Muscle layer of colon (tissue), 2 donors: ENCODE measurements around the gene ADD2.

Experiments used
- H3K27ac ChIP-seq: one replicate; pipeline ENCODE4 v1.7.0; 2013; ENCODE audit warnings: low read depth, mild to moderate bottlenecking, low read length, moderate library complexity
- H3K27me3 ChIP-seq, 2 donors: one replicate each; pipeline ENCODE4 v1.7.0; 2013; ENCODE audit warnings: low read length in 2 of 2, mild to moderate bottlenecking in 2 of 2; ENCODE audit not compliant: insufficient read depth in 2 of 2, control insufficient read depth in 1 of 2
- H3K36me3 ChIP-seq: one replicate; pipeline ENCODE4 v1.7.0; 2013; ENCODE audit warnings: mild to moderate bottlenecking, low read length; ENCODE audit not compliant: insufficient read depth
- H3K4me1 ChIP-seq: one replicate; pipeline ENCODE4 v1.7.0; 2013; ENCODE audit warnings: mild to moderate bottlenecking, low read length; ENCODE audit not compliant: insufficient read depth
- H3K4me3 ChIP-seq, 2 donors: one replicate each; pipeline ENCODE4 v1.7.0; 2013; ENCODE audit warnings: low read length in 2 of 2, low read depth in 1 of 2, mild to moderate bottlenecking in 1 of 2, moderate library complexity in 1 of 2
- H3K9ac ChIP-seq: one replicate; pipeline ENCODE4 v1.7.0; 2013; ENCODE audit warnings: low read length
- H3K9me3 ChIP-seq: one replicate; pipeline ENCODE4 v1.7.0; 2013; ENCODE audit warnings: mild to moderate bottlenecking, low read length
- donor health status: abdominal sarcoma.
- donor health status: Adenocarcinoma of cecum.

Gene ADD2

DNA sequence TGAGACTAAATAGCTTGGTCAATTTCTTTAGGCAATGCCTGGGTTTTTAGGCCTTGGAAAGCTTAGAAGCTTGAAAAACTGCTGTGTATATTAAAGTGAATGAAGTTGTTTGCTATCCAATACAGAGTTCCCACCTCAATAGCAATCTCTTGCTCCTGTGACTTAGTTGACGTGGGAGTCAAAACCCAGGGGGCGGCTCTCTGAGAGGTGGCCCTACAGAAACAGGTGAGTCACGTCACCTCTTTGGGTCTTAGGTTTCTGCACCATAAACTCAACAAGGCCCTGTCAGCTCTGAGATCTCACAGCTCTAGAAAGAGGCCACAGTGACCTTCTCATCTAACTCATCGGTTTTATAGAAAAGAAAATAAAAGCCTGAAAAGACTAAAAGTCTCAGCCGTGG lies 79.6 kb downstream of the ADD2 start:
- Histone ChIP-seq H3K4me3 (no peak overlapping the region), H3K27ac (no peak overlapping the region), H3K4me1 (no peaks in the 10 kb centered on the region), H3K36me3 (no peaks in the 10 kb centered on the region), H3K27me3 (no peaks in the 10 kb centered on the region), H3K9me3 (no peaks in the 10 kb centered on the region), H3K9ac (no peak overlapping the region)

- no peaks in the 10 kb centered on the region for H3K4me1 ChIP-seq
- H3K4me3 ChIP-seq: no peak overlapping the region
- H3K27me3 ChIP-seq: no peaks in the 10 kb centered on the region
- H3K36me3 ChIP-seq: no peaks in the 10 kb centered on the region
- no peak overlapping the region for H3K27ac ChIP-seq
- H3K9ac ChIP-seq: no peak overlapping the region
- H3K9me3 ChIP-seq: no peaks in the 10 kb centered on the region
Observed at GRCh38 chr2:70687461-70687795, 80.6 kb downstream of the ADD2 start.

- no peak overlapping the region for H3K9ac ChIP-seq
- no peaks in the 10 kb centered on the region for H3K9me3 ChIP-seq
- H3K27me3 ChIP-seq: no peaks in the 10 kb centered on the region
- H3K36me3 ChIP-seq: no peaks in the 10 kb centered on the region
- H3K4me3 ChIP-seq: no peak overlapping the region
- no peaks in the 10 kb centered on the region for H3K4me1 ChIP-seq
- no peak overlapping the region for H3K27ac ChIP-seq
Observed at GRCh38 chr2:70686577-70687460, 81.2 kb downstream of the ADD2 start.

- Histone ChIP-seq H3K4me3 (no peak overlapping the region), H3K9me3 (no peaks in the 10 kb centered on the region), H3K4me1 (no peaks in the 10 kb centered on the region), H3K9ac (no peak overlapping the region), H3K27me3 (no peaks in the 10 kb centered on the region), H3K27ac (no peak overlapping the region), H3K36me3 (no peaks in the 10 kb centered on the region)
Observed at GRCh38 chr2:70685771-70686171, 82.2 kb downstream of the ADD2 start.

DNA sequence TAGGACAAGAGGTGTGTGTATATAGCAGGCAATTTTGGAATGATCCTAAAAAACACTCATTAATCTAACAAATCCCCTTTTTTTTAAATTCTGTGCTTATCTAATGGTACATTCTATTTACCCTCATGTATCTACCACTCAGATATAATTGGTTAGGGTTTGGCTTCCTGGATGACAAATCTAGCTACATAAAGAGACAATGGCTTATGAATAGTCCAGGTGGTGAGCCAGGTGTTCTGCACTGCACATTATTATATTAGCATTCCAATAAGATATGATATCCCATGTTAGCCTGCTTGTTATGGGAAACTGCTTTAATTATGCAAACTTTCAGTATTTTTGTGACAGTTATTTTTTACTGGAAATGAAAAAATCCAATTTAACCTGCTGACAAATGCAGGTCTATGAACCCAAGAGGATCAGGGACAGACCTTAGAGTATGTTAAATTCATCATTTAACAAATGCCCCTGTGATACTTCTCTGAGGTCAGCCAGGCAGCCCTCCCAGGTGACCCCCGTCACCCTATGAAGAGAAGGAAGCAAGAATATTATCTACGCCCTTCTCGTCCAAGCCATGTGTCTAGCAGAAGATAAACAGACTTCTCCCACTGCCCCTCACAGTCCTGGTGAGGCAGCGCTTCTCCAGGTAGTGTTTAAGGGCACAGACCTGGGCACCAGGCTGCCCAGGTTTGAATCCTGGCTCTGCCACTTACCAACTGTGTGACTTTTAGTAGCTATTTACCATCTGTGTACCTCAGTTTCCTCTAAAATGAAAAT lies 83.0 kb downstream of the ADD2 start:
- no peak overlapping the region for H3K27ac ChIP-seq
- no peaks in the 10 kb centered on the region for H3K36me3 ChIP-seq
- H3K9me3 ChIP-seq: no peaks in the 10 kb centered on the region
- no peak overlapping the region for H3K9ac ChIP-seq
- H3K27me3 ChIP-seq: no peaks in the 10 kb centered on the region
- no peak overlapping the region for H3K4me3 ChIP-seq
- no peaks in the 10 kb centered on the region for H3K4me1 ChIP-seq

- no peak overlapping the region for H3K27ac ChIP-seq
- H3K36me3 ChIP-seq: no peaks in the 10 kb centered on the region
- no peaks in the 10 kb centered on the region for H3K27me3 ChIP-seq
Observed at GRCh38 chr2:70683455-70683854, 84.5 kb downstream of the ADD2 start.

GRCh38 chr2:70680735-70681134 lies 87.3 kb downstream of the ADD2 start:
- no peaks in the 10 kb centered on the region for H3K27me3 ChIP-seq
- no peak overlapping the region for H3K27ac ChIP-seq

More at GRCh38 chr2:70683455-70683854, 84.5 kb downstream of the ADD2 start:
- no peaks in the 10 kb centered on the region for H3K4me1 ChIP-seq
- H3K4me3 ChIP-seq: no peak overlapping the region
- no peak overlapping the region for H3K9ac ChIP-seq
- H3K9me3 ChIP-seq: no peaks in the 10 kb centered on the region

GRCh38 chr2:70679259-70679658 lies 88.7 kb downstream of the ADD2 start:
- Histone ChIP-seq H3K4me3 (no peak overlapping the region), H3K9ac (no peak overlapping the region), H3K27me3 (no peaks in the 10 kb centered on the region), H3K4me1 (no peaks in the 10 kb centered on the region), H3K9me3 (no peaks in the 10 kb centered on the region), H3K36me3 (no peaks in the 10 kb centered on the region), H3K27ac (no peak overlapping the region)

More at GRCh38 chr2:70680735-70681134, 87.3 kb downstream of the ADD2 start:
- Histone ChIP-seq H3K9me3 (no peaks in the 10 kb centered on the region), H3K4me3 (no peak overlapping the region), H3K36me3 (no peaks in the 10 kb centered on the region), H3K9ac (no peak overlapping the region), H3K4me1 (no peaks in the 10 kb centered on the region)

DNA sequence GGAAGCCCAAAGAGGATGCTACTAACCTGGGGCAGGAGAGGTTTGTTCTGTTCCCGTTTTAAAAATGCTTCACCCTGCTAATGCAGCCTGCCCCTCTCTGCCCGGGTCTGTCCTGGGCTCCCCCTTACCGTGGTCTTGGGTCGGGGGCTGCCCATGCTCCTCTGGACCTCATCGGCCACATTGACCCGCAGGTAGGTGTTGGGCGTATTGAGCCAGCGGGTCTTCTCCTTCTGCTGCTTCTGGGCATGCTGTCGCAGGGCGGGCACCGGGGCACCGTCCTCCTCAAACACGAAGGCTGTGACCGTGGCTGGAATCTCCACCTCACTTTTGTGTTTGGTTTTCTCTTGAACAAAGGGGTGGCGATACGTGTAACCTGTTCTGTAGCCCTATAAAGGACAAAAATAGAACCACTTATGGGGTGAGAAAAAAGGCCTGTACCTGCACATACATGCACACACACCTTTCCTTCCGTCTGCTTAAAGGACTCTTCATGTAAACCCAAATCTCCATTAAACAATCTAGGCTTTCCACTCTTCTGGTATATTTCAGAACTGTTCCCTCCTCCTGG lies 89.3 kb downstream of the ADD2 start:
- H3K27me3 ChIP-seq: no peaks in the 10 kb centered on the region
- no peaks in the 10 kb centered on the region for H3K9me3 ChIP-seq
- H3K4me1 ChIP-seq: no peaks in the 10 kb centered on the region
- no peaks in the 10 kb centered on the region for H3K36me3 ChIP-seq
- no peak overlapping the region for H3K4me3 ChIP-seq
- H3K9ac ChIP-seq: no peak overlapping the region
- H3K27ac ChIP-seq: no peak overlapping the region

DNA sequence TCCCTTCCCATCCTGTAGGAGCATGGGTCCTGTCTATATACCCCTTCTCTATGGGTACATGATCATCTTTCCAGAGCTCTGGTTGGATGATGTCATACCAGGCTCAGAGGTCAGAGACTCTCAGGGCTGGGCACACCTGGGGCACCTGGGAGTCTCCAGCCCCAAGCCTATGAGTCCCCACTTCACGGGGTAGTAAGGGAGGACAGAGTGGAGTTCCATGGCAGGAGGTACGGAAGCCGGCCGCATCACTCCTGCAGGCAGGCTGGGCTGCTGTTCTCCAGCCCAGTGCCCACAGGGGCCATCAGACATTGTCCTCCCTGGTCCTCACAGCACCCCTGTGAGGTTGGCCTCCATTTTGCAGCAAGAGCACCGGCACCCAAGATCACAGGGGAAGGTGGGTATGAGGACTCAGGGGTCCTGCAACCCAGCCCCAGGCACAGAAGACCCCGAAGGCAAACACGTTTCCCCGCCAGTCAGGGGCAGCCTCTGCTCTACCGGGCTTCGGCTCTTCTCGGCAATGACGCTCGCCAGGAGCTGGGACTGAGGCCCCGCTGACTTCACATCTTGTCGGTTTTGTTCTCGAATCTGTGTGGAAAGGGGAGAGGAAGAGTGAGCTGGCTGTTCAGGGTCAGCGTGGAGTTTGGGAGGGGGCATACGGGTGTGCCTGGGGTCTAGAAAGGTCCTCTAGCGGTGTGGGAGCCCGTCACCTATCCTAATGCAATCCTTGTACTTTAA lies 91.5 kb downstream of the ADD2 start:
- Histone ChIP-seq H3K9ac (no peak overlapping the region), H3K36me3 (no peaks in the 10 kb centered on the region), H3K4me1 (no peaks in the 10 kb centered on the region), H3K9me3 (no peaks in the 10 kb centered on the region), H3K27ac (no peak overlapping the region), H3K4me3 (no peak overlapping the region), H3K27me3 (no peaks in the 10 kb centered on the region)

- no peak overlapping the region for H3K27ac ChIP-seq
- no peaks in the 10 kb centered on the region for H3K4me1 ChIP-seq
- no peak overlapping the region for H3K9ac ChIP-seq
- H3K9me3 ChIP-seq: no peaks in the 10 kb centered on the region
- no peaks in the 10 kb centered on the region for H3K36me3 ChIP-seq
- no peak overlapping the region for H3K4me3 ChIP-seq
- no peaks in the 10 kb centered on the region for H3K27me3 ChIP-seq
Observed at GRCh38 chr2:70675862-70676261, 92.1 kb downstream of the ADD2 start.
